H9 (cell line): ENCODE data around the gene GON7. TPM values are rescaled to one million over a fixed set of nuclear protein-coding genes. Genes with fewer than 3 reads are reported as not detected.

ENCODE experiments used
- DNase-seq: peaks from one replicate; pipeline ENCODE4 v3.0.0-alpha.2; 2017
- H2AFZ ChIP-seq: one replicate; pipeline ENCODE4 v1.6.1; 2013; ENCODE audit warnings: mild to moderate bottlenecking, low read length, control low read depth, moderate library complexity
- H2AK5ac ChIP-seq: 2 replicates; pipeline ENCODE4 v1.6.1; 2013; ENCODE audit warnings: low read length, control low read depth, mixed read lengths; ENCODE audit not compliant: insufficient read length
- H2BK120ac ChIP-seq: one replicate; pipeline ENCODE4 v1.6.1; 2013; ENCODE audit warnings: low read depth, mild to moderate bottlenecking, low read length, control low read depth, inconsistent platforms; ENCODE audit not compliant: poor library complexity, severe bottlenecking
- H2BK12ac ChIP-seq: 2 replicates; pipeline ENCODE4 v1.6.1; 2013; ENCODE audit warnings: low read length, control low read depth, mixed read lengths, low read depth; ENCODE audit not compliant: insufficient read length
- H2BK15ac ChIP-seq: 2 replicates; pipeline ENCODE4 v1.6.1; 2013; ENCODE audit warnings: low read depth, low read length, control low read depth
- H2BK20ac ChIP-seq: one replicate; pipeline ENCODE4 v1.6.1; 2013; ENCODE audit warnings: low read depth, mild to moderate bottlenecking, low read length, control low read depth, inconsistent platforms; ENCODE audit not compliant: poor library complexity, severe bottlenecking
- H2BK5ac ChIP-seq: 2 replicates; pipeline ENCODE4 v1.6.1; 2013; ENCODE audit warnings: low read length, control low read depth, mixed read lengths; ENCODE audit not compliant: insufficient read length
- H3K14ac ChIP-seq: 2 replicates; pipeline ENCODE4 v1.6.1; 2013; ENCODE audit warnings: low read length, control low read depth; ENCODE audit not compliant: insufficient read depth
- H3K18ac ChIP-seq: 2 replicates; pipeline ENCODE4 v1.6.1; 2013; ENCODE audit warnings: low read depth, mild to moderate bottlenecking, mixed read lengths, low read length, control low read depth; ENCODE audit not compliant: insufficient read length
- H3K23ac ChIP-seq: 2 replicates; pipeline ENCODE4 v1.6.1; 2013; ENCODE audit warnings: low read length, control low read depth, mixed read lengths, low read depth; ENCODE audit not compliant: insufficient read length
- H3K23me2 ChIP-seq: 2 replicates; pipeline ENCODE4 v1.6.1; 2013; ENCODE audit warnings: low read depth, mild to moderate bottlenecking, mixed read lengths, low read length, control low read depth; ENCODE audit not compliant: insufficient read length, poor library complexity, severe bottlenecking
- H3K27ac ChIP-seq: 2 replicates; pipeline ENCODE4 v1.5.1; 2013; ENCODE audit warnings: low read length, control low read depth, mixed read lengths, low read depth; ENCODE audit not compliant: insufficient read length
- H3K27me3 ChIP-seq: 2 replicates; pipeline ENCODE4 v1.6.1; 2013; ENCODE audit warnings: low read length, control low read depth, inconsistent platforms; ENCODE audit not compliant: insufficient read depth
- H3K4ac ChIP-seq: 2 replicates; pipeline ENCODE4 v1.6.1; 2013; ENCODE audit warnings: low read depth, mild to moderate bottlenecking, control low read depth, inconsistent platforms, low read length, moderate library complexity
- H3K4me1 ChIP-seq: 2 replicates; pipeline ENCODE4 v1.6.1; 2013; ENCODE audit warnings: low read length, control low read depth, inconsistent platforms; ENCODE audit not compliant: insufficient read depth
- H3K4me2 ChIP-seq: 2 replicates; pipeline ENCODE4 v1.6.1; 2013; ENCODE audit warnings: low read length, control low read depth, mixed read lengths; ENCODE audit not compliant: insufficient read length, insufficient read depth
- H3K56ac ChIP-seq: 2 replicates; pipeline ENCODE4 v1.6.1; 2013; ENCODE audit warnings: low read depth, mild to moderate bottlenecking, mixed read lengths, low read length, control low read depth; ENCODE audit not compliant: insufficient read length
- H3K79me1 ChIP-seq: 2 replicates; pipeline ENCODE4 v1.6.1; 2013; ENCODE audit warnings: low read depth, mild to moderate bottlenecking, moderate library complexity, low read length, control low read depth, inconsistent platforms; ENCODE audit not compliant: insufficient read depth, poor library complexity, severe bottlenecking
- H3K79me2 ChIP-seq: 2 replicates; pipeline ENCODE4 v1.6.1; 2013; ENCODE audit warnings: low read length, control low read depth, inconsistent platforms; ENCODE audit not compliant: insufficient read depth
- H3K9ac ChIP-seq: 2 replicates; pipeline ENCODE4 v1.6.1; 2013; ENCODE audit warnings: low read length, control low read depth, mixed read lengths; ENCODE audit not compliant: insufficient read length; ENCODE audit errors: extremely low read depth
- H3K9me3 ChIP-seq: one replicate; pipeline ENCODE4 v1.6.1; 2013; ENCODE audit warnings: low read depth, low read length, inconsistent platforms; ENCODE audit not compliant: control insufficient read depth
- H3T11ph ChIP-seq: one replicate; pipeline ENCODE4 v1.6.1; 2013; ENCODE audit warnings: mild to moderate bottlenecking, low read length, control low read depth, inconsistent platforms
- H4K20me1 ChIP-seq: one replicate; pipeline ENCODE4 v1.6.1; 2013; ENCODE audit not compliant: control insufficient read depth, insufficient read length, insufficient read depth
- H4K5ac ChIP-seq: 2 replicates; pipeline ENCODE4 v1.6.1; 2013; ENCODE audit warnings: low read depth, mild to moderate bottlenecking, mixed read lengths, low read length, control low read depth; ENCODE audit not compliant: insufficient read length
- H4K8ac ChIP-seq: replicated peaks from 2 replicates; pipeline ENCODE4 v1.6.1; 2013; ENCODE audit warnings: low read length, control low read depth, mixed read lengths, low read depth; ENCODE audit not compliant: insufficient read length
- H4K91ac ChIP-seq: 2 replicates; pipeline ENCODE4 v1.6.1; 2013; ENCODE audit warnings: low read depth, mild to moderate bottlenecking, moderate library complexity, mixed read lengths, low read length, control low read depth; ENCODE audit not compliant: insufficient read length
- H3K27ac Mint-ChIP-seq, 3 experiments: 2 replicates in 2 of 3; 3 replicates in 1 of 3; pipeline ENCODE4 v1.8.0; 2020 to 2021; ENCODE audit warnings: mixed read lengths in 3 of 3, mild to moderate bottlenecking in 1 of 3, moderate library complexity in 1 of 3
- H3K27me3 Mint-ChIP-seq: 2 replicates; pipeline ENCODE4 v1.8.0; 2021; ENCODE audit warnings: low read depth, mild to moderate bottlenecking, moderate library complexity, mixed read lengths
- H3K36me3 Mint-ChIP-seq, 3 experiments: 2 replicates in 2 of 3; 3 replicates in 1 of 3; pipeline ENCODE4 v1.8.0; 2020 to 2021; ENCODE audit warnings: low read depth in 3 of 3, mixed read lengths in 3 of 3; ENCODE audit not compliant: insufficient read depth in 1 of 3
- H3K4me1 Mint-ChIP-seq, 2 experiments: 2 replicates each; pipeline ENCODE4 v1.8.0; 2020; ENCODE audit warnings: mixed read lengths in 2 of 2
- H3K4me3 Mint-ChIP-seq, 2 experiments: 2 replicates in 1 of 2; 3 replicates in 1 of 2; pipeline ENCODE4 v1.8.0; 2020 to 2021; ENCODE audit warnings: mild to moderate bottlenecking in 2 of 2, mixed read lengths in 2 of 2, moderate library complexity in 1 of 2
- H3K9me3 Mint-ChIP-seq, 2 experiments: 2 replicates in 1 of 2; 3 replicates in 1 of 2; pipeline ENCODE4 v1.8.0; 2020; ENCODE audit warnings: mild to moderate bottlenecking in 2 of 2, mixed read lengths in 2 of 2, moderate library complexity in 1 of 2
- CTCF ChIP-seq: fragments of 200-600 bp; sonication (generic); conservative IDR thresholded peaks from 3 replicates; pipeline ENCODE4 v1.8.0; 2021; ENCODE audit warnings: antibody characterized with exemption, mild to moderate bottlenecking
- WGBS: extraction: QIAGEN DNeasy Blood & Tissue Kit; methylation state at CpG from one replicate; pipeline ENCODE4 v1.1.7; 2013; ENCODE audit warnings: missing lambda C conversion rate, low lambda C conversion rate, mixed read lengths; ENCODE audit not compliant: insufficient read length; ENCODE audit errors: extremely low coverage; 5-methylcytosine and 5-hydroxymethylcytosine counted together
- total RNA-seq: library from RNA; stranded (reverse); gene quantifications from 2 replicates; pipeline ENCODE4 v1.2.1, GENCODE V29; 2021

Gene GON7
- total RNA-seq, 1 experiment from 2014 or later = 6.8 TPM

- Mint-ChIP-seq H3K4me3 (no peak overlapping the region), H3K36me3 (peaks cover 3 to 35% (median 34%) of the 10 kb centered on the region in 3 experiments; a peak in 6 of 7 replicates), H3K9me3 (no peaks in the 10 kb centered on the region), H3K4me1 (peaks cover 11 to 18% of the 10 kb centered on the region in 2 experiments), H3K27me3 (no peaks in the 10 kb centered on the region), H3K27ac (no peak overlapping the region)
- no peak overlapping the region for H3K18ac ChIP-seq
- no peak overlapping the region for H2AK5ac ChIP-seq
- no peak overlapping the region for H3K9ac ChIP-seq
- no peak overlapping the region for H2BK5ac ChIP-seq
- no peak overlapping the region for H2AFZ ChIP-seq
- no CpG with 5 or more reads among the region's 3 CpGs for WGBS
- H3K4me2 ChIP-seq = no peak overlapping the region
- H4K20me1 ChIP-seq = no peaks in the 10 kb centered on the region
- no peak overlapping the region for H2BK15ac ChIP-seq
- no peak overlapping the region for H3K56ac ChIP-seq
- H2BK12ac ChIP-seq = no peak overlapping the region
- H3K79me1 ChIP-seq = peaks cover 9% of the 10 kb centered on the region
- H2BK20ac ChIP-seq = no peak overlapping the region
- H3T11ph ChIP-seq = no peak overlapping the region
- no peak overlapping the region for H4K91ac ChIP-seq
- no peak overlapping the region for H4K5ac ChIP-seq
- H2BK120ac ChIP-seq = no peak overlapping the region
- H4K8ac ChIP-seq = no peak overlapping the region
- no peak for DNase-seq
- no peak overlapping the region for H3K23ac ChIP-seq
- H3K79me2 ChIP-seq = no peaks in the 10 kb centered on the region; the same call in 1 of the 2 replicates
- no peak overlapping the region for H3K4ac ChIP-seq
- no peaks in the 10 kb centered on the region for H3K4me1 ChIP-seq
- no peak for TF ChIP-seq CTCF
- H3K23me2 ChIP-seq = peaks cover 3% of the 10 kb centered on the region
- H3K14ac ChIP-seq = no peak overlapping the region
- no peak overlapping the region for H3K27ac ChIP-seq
- no peaks in the 10 kb centered on the region for H3K9me3 ChIP-seq
- no peaks in the 10 kb centered on the region for H3K27me3 ChIP-seq
Measured at GRCh38 chr14:93186956-93187355, 19.9 kb downstream of the GON7 start.
